ENCODE results near the gene IGSF23. TPM values are rescaled to one million over a fixed set of nuclear protein-coding genes. Genes with fewer than 3 reads are reported as not detected.

The IGSF23 gene
- total RNA-seq, 1 experiment from 2014 or later, result not detected

DNA sequence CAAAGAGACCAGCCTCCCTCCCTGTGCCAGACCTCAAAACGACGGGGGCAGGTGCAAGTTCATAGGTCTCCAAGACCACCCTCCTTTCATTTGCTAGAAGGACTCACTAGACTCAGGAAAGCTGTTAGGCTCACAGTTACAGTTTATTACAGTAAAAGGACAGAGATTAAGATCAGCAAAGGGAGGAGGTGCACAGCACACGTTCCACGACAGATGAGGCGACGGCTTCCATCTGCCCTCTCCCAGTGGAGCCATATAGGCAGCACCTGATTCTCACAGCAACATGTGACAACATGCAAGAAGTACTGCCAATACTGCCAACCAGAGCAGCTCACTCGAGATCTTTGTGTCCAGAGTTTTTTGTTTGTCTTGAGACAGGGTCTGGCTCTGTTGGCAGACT is 48.5 kb downstream of the IGSF23 start:
- Histone ChIP-seq H3K27ac (ENCODE audit: insufficient read length, low read depth, low read length) (no peak overlapping the region), H4K8ac (replicated peaks; ENCODE audit: insufficient read length, low read depth, low read length) (no peak overlapping the region), H3K27me3 (ENCODE audit: insufficient read depth, low read length) (no peaks in the 10 kb centered on the region), H3K56ac (ENCODE audit: insufficient read length, low read depth, low read length) (no peak overlapping the region), H2BK20ac (ENCODE audit: low read depth, low read length, poor library complexity, severe bottlenecking) (no peak overlapping the region), H3K4me2 (ENCODE audit: insufficient read depth, insufficient read length, low read length) (no peak overlapping the region), H3K4me1 (ENCODE audit: insufficient read depth, low read length) (no peaks in the 10 kb centered on the region), H4K5ac (ENCODE audit: insufficient read length, low read depth, low read length) (no peak overlapping the region), H4K20me1 (ENCODE audit: control insufficient read depth, insufficient read depth, insufficient read length) (no peaks in the 10 kb centered on the region), H4K91ac (ENCODE audit: insufficient read length, low read depth, low read length) (no peak overlapping the region), H3T11ph (ENCODE audit: low read length) (no peak overlapping the region), H2BK5ac (ENCODE audit: insufficient read length, low read length) (no peak overlapping the region), H3K23me2 (ENCODE audit: insufficient read length, low read depth, low read length, poor library complexity, severe bottlenecking) (no peaks in the 10 kb centered on the region), H3K79me1 (ENCODE audit: insufficient read depth, low read depth, low read length, poor library complexity, severe bottlenecking) (no peaks in the 10 kb centered on the region), H2AFZ (ENCODE audit: low read length) (no peak overlapping the region), H2AK5ac (ENCODE audit: insufficient read length, low read length) (no peak overlapping the region), H3K9me3 (ENCODE audit: control insufficient read depth, low read depth, low read length) (no peaks in the 10 kb centered on the region), H3K4ac (ENCODE audit: low read depth, low read length) (no peak overlapping the region), H3K23ac (ENCODE audit: insufficient read length, low read depth, low read length) (no peak overlapping the region), H3K79me2 (ENCODE audit: insufficient read depth, low read length) (no peaks in the 10 kb centered on the region), H2BK15ac (ENCODE audit: low read depth, low read length) (no peak overlapping the region), H3K9ac (ENCODE audit: extremely low read depth, insufficient read length, low read length) (no peak overlapping the region), H2BK12ac (ENCODE audit: insufficient read length, low read depth, low read length) (no peak overlapping the region), H3K14ac (ENCODE audit: insufficient read depth, low read length) (no peak overlapping the region), H3K18ac (ENCODE audit: insufficient read length, low read depth, low read length) (no peak overlapping the region), H2BK120ac (ENCODE audit: low read depth, low read length, poor library complexity, severe bottlenecking) (no peak overlapping the region)
- TF ChIP-seq, protein P1, sequence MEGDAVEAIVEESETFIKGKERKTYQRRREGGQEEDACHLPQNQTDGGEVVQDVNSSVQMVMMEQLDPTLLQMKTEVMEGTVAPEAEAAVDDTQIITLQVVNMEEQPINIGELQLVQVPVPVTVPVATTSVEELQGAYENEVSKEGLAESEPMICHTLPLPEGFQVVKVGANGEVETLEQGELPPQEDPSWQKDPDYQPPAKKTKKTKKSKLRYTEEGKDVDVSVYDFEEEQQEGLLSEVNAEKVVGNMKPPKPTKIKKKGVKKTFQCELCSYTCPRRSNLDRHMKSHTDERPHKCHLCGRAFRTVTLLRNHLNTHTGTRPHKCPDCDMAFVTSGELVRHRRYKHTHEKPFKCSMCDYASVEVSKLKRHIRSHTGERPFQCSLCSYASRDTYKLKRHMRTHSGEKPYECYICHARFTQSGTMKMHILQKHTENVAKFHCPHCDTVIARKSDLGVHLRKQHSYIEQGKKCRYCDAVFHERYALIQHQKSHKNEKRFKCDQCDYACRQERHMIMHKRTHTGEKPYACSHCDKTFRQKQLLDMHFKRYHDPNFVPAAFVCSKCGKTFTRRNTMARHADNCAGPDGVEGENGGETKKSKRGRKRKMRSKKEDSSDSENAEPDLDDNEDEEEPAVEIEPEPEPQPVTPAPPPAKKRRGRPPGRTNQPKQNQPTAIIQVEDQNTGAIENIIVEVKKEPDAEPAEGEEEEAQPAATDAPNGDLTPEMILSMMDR (conservative IDR thresholded peaks at IDR 0.05), result no peak
- WGBS (ENCODE audit: extremely low coverage, insufficient read length, low lambda C conversion rate), result no CpG with 5 or more reads among the region's 7 CpGs
- Mint-ChIP-seq H3K27me3 (ENCODE audit: low read depth) (no peaks in the 10 kb centered on the region; the same call in none of the 2 replicates), H3K27ac (no peak overlapping the region), H3K36me3 (ENCODE audit: insufficient read depth in 1 of 3, low read depth in 3 of 3) (peaks cover 25 to 57% (median 40%) of the 10 kb centered on the region in 3 experiments; a peak in 6 of 7 replicates), H3K9me3 (no peaks in the 10 kb centered on the region), H3K4me3 (no peak overlapping the region), H3K4me1 (peaks cover 9 to 13% of the 10 kb centered on the region in 2 experiments)
- DNase-seq, result no peak

All from H9 (cell line).